OCI-LY7 (cell line): ENCODE measurements around the gene TNFRSF8. TPM values are rescaled to one million over a fixed set of nuclear protein-coding genes. Genes with fewer than 3 reads are reported as not detected.
"Not testable (repeated sequence)": the region's sequence is repeated elsewhere in the genome, so short reads cannot be mapped to it uniquely, and the experiment has no call there.

ENCODE experiments used
- BruUV-seq: library from RNA; stranded (reverse); fragments of 400-500 nt; replicated peaks from 2 replicates; lab custom pipeline; 2021; lab: Mats Ljungman, UMichigan
- CTCF ChIA-PET: fragments of 300-600 bp; sonication (Branson Sonifier 250); formaldehyde crosslinking; loops from one replicate; lab custom pipeline; 2022; ENCODE audit warnings: antibody characterized with exemption; ENCODE audit not compliant: unreplicated experiment; lab: Charles Lee
- POLR2A ChIA-PET: fragments of 300-600 bp; sonication (Branson Sonifier 250); formaldehyde crosslinking; loops from one replicate; lab custom pipeline; 2022; ENCODE audit warnings: antibody characterized with exemption; lab: Charles Lee
- DNase-seq: peaks from one replicate; pipeline ENCODE4 v3.0.0-alpha.2; 2015; ENCODE audit warnings: low spot score
- H2AFZ ChIP-seq: fragments of 200-600 bp; sonication (generic), shearing (Covaris generic); 2 replicates; pipeline ENCODE4 v1.6.1; 2014; ENCODE audit warnings: mild to moderate bottlenecking, antibody characterized with exemption, low read length, moderate library complexity
- H3K27ac ChIP-seq: fragments of 200-600 bp; sonication (generic); 2 replicates; pipeline ENCODE4 v1.5.1; 2014; ENCODE audit warnings: mixed run types, low read depth, mild to moderate bottlenecking, moderate library complexity, low read length, inconsistent platforms; ENCODE audit not compliant: poor library complexity, severe bottlenecking
- H3K36me3 ChIP-seq: fragments of 200-600 bp; sonication (generic); 2 replicates; pipeline ENCODE4 v1.6.1; 2014; ENCODE audit warnings: mild to moderate bottlenecking, antibody characterized with exemption, low read length, moderate library complexity, mixed read lengths; ENCODE audit not compliant: insufficient read depth
- H3K4me1 ChIP-seq: fragments of 200-600 bp; sonication (generic); 2 replicates; pipeline ENCODE4 v1.5.1; 2014; ENCODE audit warnings: mild to moderate bottlenecking, low read length; ENCODE audit not compliant: insufficient read depth, poor library complexity, severe bottlenecking
- H3K4me2 ChIP-seq: fragments of 200-600 bp; sonication (generic); 2 replicates; pipeline ENCODE4 v1.6.1; 2014; ENCODE audit warnings: mild to moderate bottlenecking, low read length
- H3K4me3 ChIP-seq: fragments of 200-600 bp; sonication (generic); 2 replicates; pipeline ENCODE4 v1.5.1; 2014; ENCODE audit warnings: mild to moderate bottlenecking, low read depth, low read length; ENCODE audit not compliant: poor library complexity, severe bottlenecking
- H3K79me2 ChIP-seq: fragments of 200-600 bp; sonication (generic); 2 replicates; pipeline ENCODE4 v1.6.1; 2016; ENCODE audit warnings: low read depth, mild to moderate bottlenecking, low read length, moderate library complexity, mixed read lengths; ENCODE audit not compliant: insufficient read depth
- H3K9me2 ChIP-seq: fragments of 200-600 bp; sonication (generic); 2 replicates; pipeline ENCODE4 v1.6.1; 2016; ENCODE audit warnings: mild to moderate bottlenecking, low read length, mixed read lengths; ENCODE audit not compliant: insufficient read depth
- H3K9me3 ChIP-seq: fragments of 200-600 bp; sonication (generic); 2 replicates; pipeline ENCODE4 v1.6.1; 2014; ENCODE audit warnings: mild to moderate bottlenecking, mixed run types, low read length, mixed read lengths
- H4K20me1 ChIP-seq: fragments of 200-600 bp; sonication (generic); 2 replicates; pipeline ENCODE4 v1.6.1; 2014; ENCODE audit warnings: mild to moderate bottlenecking, antibody characterized with exemption, low read length, moderate library complexity, mixed read lengths; ENCODE audit not compliant: insufficient read depth
- CTCF ChIP-seq: fragments of 200-600 bp; sonication (generic); conservative IDR thresholded peaks from 2 replicates; pipeline ENCODE4 v1.5.1; 2014; ENCODE audit warnings: mild to moderate bottlenecking, antibody characterized with exemption, low read length, moderate library complexity, mixed read lengths
- EZH2phosphoT487 ChIP-seq: fragments of 200-600 bp; sonication (generic); IDR thresholded peaks from 2 replicates; pipeline ENCODE4 v1.6.1; 2018; ENCODE audit warnings: low read depth, borderline replicate concordance, mild to moderate bottlenecking, mixed run types, antibody characterized with exemption, low read length, moderate library complexity, mixed read lengths
- intact Hi-C: fragments of 100-400 bp; cut with micrococcal nuclease; formaldehyde crosslinking; loops from one replicate; pipeline ENCODE4 v1.10.0; 2022; ENCODE audit not compliant: unreplicated experiment
- total RNA-seq, 2 experiments: library from RNA; depleted of rRNA in 1 of 2; stranded (reverse); fragments of >200 nt in 1 of 2; shearing (Covaris generic) in 1 of 2; gene quantifications; 2 replicates each; pipeline ENCODE4 v1.2.3, GENCODE V29; 2014 to 2022

The TNFRSF8 gene
- total RNA-seq, 2 experiments from 2014 or later = 0.29 TPM; not detected in 1

GRCh38 chr1:12100071-12100470 lies 37.0 kb downstream of the TNFRSF8 start:
- no peak overlapping the region for H2AFZ ChIP-seq

GRCh38 chr1:12101120-12101519 lies 38.0 kb downstream of the TNFRSF8 start:
- POLR2A ChIA-PET = interaction anchor here (0.7 kb wide), 1 partner anchor 114 kb away, joined by 3 read pairs; no protein-coding TSS in a partner anchor
- H2AFZ ChIP-seq, BruUV-seq, H3K4me3 ChIP-seq, CTCF ChIA-PET, DNase-seq, H3K4me2 ChIP-seq, H3K27ac ChIP-seq, H3K79me2 ChIP-seq, intact Hi-C loops, H3K4me1 ChIP-seq, H4K20me1 ChIP-seq, H3K9me3 ChIP-seq, H3K36me3 ChIP-seq, H3K9me2 ChIP-seq: not testable (repeated sequence)

More at GRCh38 chr1:12100071-12100470, 37.0 kb downstream of the TNFRSF8 start:
- Histone ChIP-seq H3K27ac (no peak overlapping the region), H3K36me3 (no peaks in the 10 kb centered on the region), H3K4me1 (no peaks in the 10 kb centered on the region), H3K9me2 (no peaks in the 10 kb centered on the region), H3K4me2 (no peak overlapping the region), H3K79me2 (no peaks in the 10 kb centered on the region), H3K4me3 (no peak overlapping the region), H4K20me1 (no peaks in the 10 kb centered on the region), H3K9me3 (peaks cover 6% of the 10 kb centered on the region; the same call in 1 of the 2 replicates)
- no peak for TF ChIP-seq EZH2phosphoT487
- no peak for TF ChIP-seq CTCF
- intact Hi-C loops = no loop called here
- no peak for DNase-seq
- CTCF ChIA-PET = no interaction called here
- POLR2A ChIA-PET = interaction anchor here (0.6 kb wide), 1 partner anchor 335 kb away, joined by 4 read pairs; no protein-coding TSS in a partner anchor
- BruUV-seq = no TSS peak

GRCh38 chr1:12102066-12102465 lies 39.0 kb downstream of the TNFRSF8 start:
- DNase-seq = no peak
- intact Hi-C loops = no loop called here
- ChIA-PET CTCF (no interaction called here), POLR2A (interaction anchor here (0.6 kb wide), 1 partner anchor 8 kb away, joined by 3 read pairs; no protein-coding TSS in a partner anchor)
- no peaks in the 10 kb centered on the region for H3K36me3 ChIP-seq
- no peak overlapping the region for H3K27ac ChIP-seq
- no peaks in the 10 kb centered on the region for H4K20me1 ChIP-seq
- no peaks in the 10 kb centered on the region for H3K79me2 ChIP-seq
- H3K9me3 ChIP-seq = no peaks in the 10 kb centered on the region
- TF ChIP-seq CTCF (no peak), EZH2phosphoT487 (no peak)
- no peak overlapping the region for H3K4me3 ChIP-seq
- H3K4me1 ChIP-seq = no peaks in the 10 kb centered on the region
- H3K9me2 ChIP-seq = no peaks in the 10 kb centered on the region
- no peak overlapping the region for H2AFZ ChIP-seq
- BruUV-seq = no TSS peak
- no peak overlapping the region for H3K4me2 ChIP-seq
